Measurements from ENCODE around the gene APAF1. TPM values are rescaled to one million over a fixed set of nuclear protein-coding genes. Genes with fewer than 3 reads are reported as not detected.

APAF1 gene
- total RNA-seq, 2 experiments from 2014 or later: 14.7 to 28.6 TPM

- no TSS peak for BruUV-seq (replicated peaks)
- no peak overlapping the region for H3K4me3 ChIP-seq (ENCODE audit: low read depth, low read length, poor library complexity, severe bottlenecking)
- 0 out of 2 replicates have a peak, but pooled peaks cover 4% of the 10 kb centered on the region for H3K9me2 ChIP-seq (ENCODE audit: insufficient read depth, low read length)
- no peak for TF ChIP-seq CTCF (conservative IDR thresholded peaks at IDR 0.05; ENCODE audit: low read length)
- TF ChIP-seq EZH2phosphoT487 (IDR thresholded peaks at IDR 0.05; ENCODE audit: borderline replicate concordance, low read depth, low read length): no peak
- peaks cover 6% of the 10 kb centered on the region; the same call in 1 of the 2 replicates for H3K9me3 ChIP-seq (ENCODE audit: low read length)
- no peak for DNase-seq (ENCODE audit: low spot score)
- CTCF ChIA-PET (ENCODE audit: unreplicated experiment): no interaction called here
- H4K20me1 ChIP-seq (ENCODE audit: insufficient read depth, low read length): no peaks in the 10 kb centered on the region
- peaks cover 75% of the 10 kb centered on the region for H3K36me3 ChIP-seq (ENCODE audit: insufficient read depth, low read length)
- no peaks in the 10 kb centered on the region for H3K79me2 ChIP-seq (ENCODE audit: insufficient read depth, low read depth, low read length)
- H3K27ac ChIP-seq (ENCODE audit: low read depth, low read length, poor library complexity, severe bottlenecking): no peak overlapping the region
- intact Hi-C loops (cut with micrococcal nuclease; ENCODE audit: unreplicated experiment): no loop called here
- POLR2A ChIA-PET: interaction anchor here (0.5 to 1.6 kb wide), 3 partner anchors 10 to 99 kb away, joined by 3 to 4 read pairs (median 4); no protein-coding TSS in a partner anchor
- no peak overlapping the region for H3K4me2 ChIP-seq (ENCODE audit: low read length)
- H2AFZ ChIP-seq (ENCODE audit: low read length): no peak overlapping the region
- no peaks in the 10 kb centered on the region for H3K4me1 ChIP-seq (ENCODE audit: insufficient read depth, low read length, poor library complexity, severe bottlenecking)
Measured at GRCh38 chr12:98671459-98671858, 26.4 kb downstream of the APAF1 start.

- CTCF ChIA-PET (ENCODE audit: unreplicated experiment): no interaction called here
- no TSS peak for BruUV-seq (replicated peaks)
- intact Hi-C loops (cut with micrococcal nuclease; ENCODE audit: unreplicated experiment): no loop called here
Measured at GRCh38 chr12:98674841-98675240, 29.8 kb downstream of the APAF1 start.

More at GRCh38 chr12:98674841-98675240, 29.8 kb downstream of the APAF1 start:
- Histone ChIP-seq H3K9me3 (ENCODE audit: low read length) (no peaks in the 10 kb centered on the region), H3K9me2 (ENCODE audit: insufficient read depth, low read length) (0 out of 2 replicates have a peak, but pooled peaks cover 4% of the 10 kb centered on the region), H3K27ac (ENCODE audit: low read depth, low read length, poor library complexity, severe bottlenecking) (no peak overlapping the region), H3K36me3 (ENCODE audit: insufficient read depth, low read length) (peaks cover 63% of the 10 kb centered on the region), H2AFZ (ENCODE audit: low read length) (no peak overlapping the region), H3K4me2 (ENCODE audit: low read length) (no peak overlapping the region), H3K79me2 (ENCODE audit: insufficient read depth, low read depth, low read length) (no peaks in the 10 kb centered on the region), H4K20me1 (ENCODE audit: insufficient read depth, low read length) (no peaks in the 10 kb centered on the region), H3K4me1 (ENCODE audit: insufficient read depth, low read length, poor library complexity, severe bottlenecking) (no peaks in the 10 kb centered on the region), H3K4me3 (ENCODE audit: low read depth, low read length, poor library complexity, severe bottlenecking) (no peak overlapping the region)
- no peak for DNase-seq (ENCODE audit: low spot score)
- POLR2A ChIA-PET: interaction anchor here (0.7 to 1.2 kb wide), 4 partner anchors 25 to 811 kb away, joined by 3 to 4 read pairs (median 3); no protein-coding TSS in a partner anchor
- no peak for TF ChIP-seq CTCF (conservative IDR thresholded peaks at IDR 0.05; ENCODE audit: low read length)
- TF ChIP-seq EZH2phosphoT487 (IDR thresholded peaks at IDR 0.05; ENCODE audit: borderline replicate concordance, low read depth, low read length): no peak

All from OCI-LY7 (cell line).